ENCODE results near the gene DPYSL5. TPM values are rescaled to one million over a fixed set of nuclear protein-coding genes. Genes with fewer than 3 reads are reported as not detected.

DPYSL5 gene
- total and polyA plus RNA-seq, 4 donors = not detected

DNA sequence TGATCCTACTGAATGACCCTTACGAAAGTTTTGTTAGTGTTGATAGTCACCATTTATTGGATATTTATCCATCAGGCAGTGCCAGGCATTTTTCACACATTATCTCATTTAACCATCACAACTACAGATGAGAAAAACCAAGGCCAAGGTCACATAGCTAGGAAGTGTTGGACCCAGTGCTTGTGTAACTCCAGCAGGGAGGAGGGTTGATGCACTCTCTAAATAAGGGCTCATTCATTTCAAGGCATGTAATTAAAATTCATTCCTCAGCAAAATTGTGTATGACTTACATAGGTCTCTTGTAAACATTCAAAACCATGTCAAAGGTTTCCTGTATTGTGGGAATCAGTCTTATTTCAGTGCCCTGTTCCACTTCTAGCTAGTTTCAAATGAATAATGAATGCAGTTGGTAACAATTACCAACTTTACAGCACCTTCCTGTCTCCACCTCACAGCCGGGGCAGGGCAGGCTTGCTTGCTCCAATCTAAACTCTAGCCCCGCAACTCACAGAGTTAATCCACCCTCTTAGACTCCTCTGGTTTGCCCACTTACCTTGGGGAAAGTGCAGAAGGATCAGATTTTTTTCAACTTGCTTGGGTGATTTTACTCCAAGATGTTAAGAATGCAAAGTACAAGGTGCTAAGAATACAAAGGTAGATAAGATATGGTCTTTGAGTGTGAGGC, 116.7 kb downstream of the DPYSL5 start:
- 69 to 70% methylated on average over 3 of the region's 3 CpGs for WGBS, 2 donors
- no peaks in the 10 kb centered on the region for H3K4me1 ChIP-seq (ENCODE audit: control insufficient read depth in 1 of 2, insufficient read depth in 2 of 2, low read length in 2 of 2)
- H3K27ac ChIP-seq (ENCODE audit: low read depth in 1 of 2, low read length in 2 of 2) = no peak overlapping the region
- no peaks in the 10 kb centered on the region for H3K27me3 ChIP-seq (ENCODE audit: control insufficient read depth in 1 of 2, insufficient read depth in 2 of 2, low read length in 1 of 2)
- no peaks in the 10 kb centered on the region for H3K9me3 ChIP-seq (ENCODE audit: control insufficient read depth, low read length)
- intact Hi-C loops (cut with DNase I) = loop anchor here (2.0 to 10.0 kb wide), 4 partner anchors 52 to 320 kb away; partner anchors contain the start of genes TRIM54 (in 2 of the 2) and KHK (in 1 of the 2)
- H3K36me3 ChIP-seq (ENCODE audit: control insufficient read depth in 1 of 2, insufficient read depth in 2 of 2, low read length in 1 of 2) = no peaks in the 10 kb centered on the region
- ATAC-seq (ENCODE audit: low FRiP score) (no peak), DNase-seq (no peak)
- no peak overlapping the region for H3K4me3 ChIP-seq (ENCODE audit: low read length in 2 of 2)

DNA sequence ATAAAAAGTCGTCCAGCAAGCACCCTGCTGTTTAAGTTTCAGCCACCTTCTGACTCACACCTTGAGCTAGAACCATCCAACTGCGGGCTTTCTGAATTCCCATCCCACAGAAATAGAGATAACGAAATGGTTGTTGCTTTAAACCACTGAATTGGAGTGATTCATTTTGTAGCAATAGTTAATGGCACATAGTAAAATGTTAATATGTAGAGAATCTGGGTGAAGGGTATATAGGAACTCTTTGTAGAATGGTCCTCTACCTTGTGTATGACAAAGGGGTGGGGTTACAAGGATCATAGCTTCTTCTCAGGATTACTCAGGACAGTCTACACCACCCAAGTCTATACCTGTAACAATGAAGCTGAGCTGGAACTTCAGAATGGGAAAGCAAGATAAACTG, 120.1 kb downstream of the DPYSL5 start:
- H3K27me3 ChIP-seq (ENCODE audit: control insufficient read depth in 1 of 2, insufficient read depth in 2 of 2, low read length in 1 of 2) = no peaks in the 10 kb centered on the region
- DNase-seq (no peak), ATAC-seq (ENCODE audit: low FRiP score) (no peak)
- no peak overlapping the region for H3K4me3 ChIP-seq (ENCODE audit: low read length in 2 of 2)
- H3K27ac ChIP-seq (ENCODE audit: low read depth in 1 of 2, low read length in 2 of 2) = no peak overlapping the region
- intact Hi-C loops (cut with DNase I) = loop anchor here in 1 of 2 donors (10.0 kb wide), 1 partner anchor 317 kb away; the partner anchor contains the start of gene TRIM54
- H3K9me3 ChIP-seq (ENCODE audit: control insufficient read depth, low read length) = no peaks in the 10 kb centered on the region
- 67 to 68% methylated on average over 3 of the region's 3 CpGs for WGBS, 2 donors
- no peaks in the 10 kb centered on the region for H3K36me3 ChIP-seq (ENCODE audit: control insufficient read depth in 1 of 2, insufficient read depth in 2 of 2, low read length in 1 of 2)
- H3K4me1 ChIP-seq (ENCODE audit: control insufficient read depth in 1 of 2, insufficient read depth in 2 of 2, low read length in 2 of 2) = no peaks in the 10 kb centered on the region

DNA sequence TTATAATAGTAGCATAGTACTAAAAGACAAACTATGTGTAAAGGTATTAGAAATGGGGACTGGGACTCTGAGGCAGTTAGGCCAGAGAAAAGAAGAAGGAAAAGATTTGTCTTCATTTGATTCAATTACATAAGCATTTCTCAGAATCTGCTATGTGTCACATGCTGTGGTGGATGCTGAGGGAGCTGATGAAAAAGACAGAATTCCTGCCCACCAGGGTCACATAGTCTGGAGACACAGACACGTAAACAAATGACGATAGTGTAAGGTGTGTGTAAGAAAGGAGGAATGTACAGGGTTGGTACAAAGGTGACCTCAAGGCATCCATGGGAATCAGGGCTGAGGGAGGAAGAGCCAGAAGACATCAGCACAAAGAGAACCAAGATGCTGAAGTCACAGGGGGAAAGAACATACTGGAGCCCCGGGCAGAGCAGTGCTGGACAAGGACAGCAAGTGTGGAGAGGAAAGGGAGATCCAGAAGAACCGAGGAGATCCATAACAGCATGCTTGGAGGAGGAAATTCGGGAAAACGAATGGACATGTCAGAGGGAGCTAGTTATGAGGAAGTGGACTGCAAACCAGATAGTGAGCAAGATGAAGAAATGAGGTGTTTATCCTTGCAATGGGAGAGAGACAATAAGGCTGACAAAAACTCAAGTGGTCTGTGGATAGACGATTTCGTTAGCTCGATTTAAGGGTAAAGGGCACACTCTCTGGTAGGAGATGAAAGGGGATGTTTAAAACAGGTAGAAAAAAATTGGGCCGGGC, 121.3 kb downstream of the DPYSL5 start:
- H3K4me3 ChIP-seq (ENCODE audit: low read length in 2 of 2) = no peak overlapping the region
- H3K27me3 ChIP-seq (ENCODE audit: control insufficient read depth in 1 of 2, insufficient read depth in 2 of 2, low read length in 1 of 2) = no peaks in the 10 kb centered on the region
- intact Hi-C loops (cut with DNase I) = loop anchor here in 1 of 2 donors (10.0 kb wide), 1 partner anchor 316 kb away; the partner anchor contains the start of gene TRIM54
- ATAC-seq (ENCODE audit: low FRiP score) = no peak
- no peaks in the 10 kb centered on the region for H3K9me3 ChIP-seq (ENCODE audit: control insufficient read depth, low read length)
- H3K36me3 ChIP-seq (ENCODE audit: control insufficient read depth in 1 of 2, insufficient read depth in 2 of 2, low read length in 1 of 2) = no peaks in the 10 kb centered on the region
- WGBS, 2 donors = 71 to 72% methylated on average over 10 of the region's 10 CpGs
- H3K27ac ChIP-seq (ENCODE audit: low read depth in 1 of 2, low read length in 2 of 2) = no peak overlapping the region
- DNase-seq = no peak
- no peaks in the 10 kb centered on the region for H3K4me1 ChIP-seq (ENCODE audit: control insufficient read depth in 1 of 2, insufficient read depth in 2 of 2, low read length in 2 of 2)

DNA sequence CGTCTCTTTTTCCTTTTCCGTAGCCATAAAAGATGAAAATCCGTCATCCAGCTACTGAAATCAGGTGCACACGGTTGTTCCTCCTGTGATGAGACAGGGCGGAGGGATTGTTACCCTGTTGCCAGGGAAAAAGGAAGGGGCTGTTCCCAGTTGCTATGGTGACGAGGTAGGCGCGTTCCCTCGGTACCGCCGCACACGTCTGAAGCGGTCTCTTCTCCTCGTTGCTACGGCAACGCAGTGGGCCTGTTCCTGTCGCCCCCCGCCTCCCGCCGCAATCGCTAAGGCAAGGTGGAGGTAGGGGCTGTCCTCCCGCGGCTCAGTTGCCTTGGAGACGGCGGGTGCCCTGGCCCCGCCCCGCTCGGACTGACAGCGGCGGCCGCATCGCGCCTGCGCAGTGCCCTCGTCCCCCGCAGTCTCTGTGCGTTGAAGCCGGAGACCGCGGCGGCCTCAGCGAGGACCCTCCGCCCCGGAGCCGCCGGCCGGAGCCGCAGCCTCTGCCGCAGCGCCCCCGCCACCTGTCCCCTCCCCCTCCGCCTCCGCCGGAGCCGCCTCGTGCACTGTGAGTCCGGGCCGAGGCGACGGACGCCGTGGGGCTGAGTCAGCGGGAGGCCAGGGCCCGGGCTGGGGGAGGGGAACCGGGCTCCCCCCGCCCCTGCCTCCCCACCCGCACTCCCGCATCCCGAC, 122.5 kb downstream of the DPYSL5 start, which contains the start of gene MAPRE3:
MAPRE3 (plus strand) TSS at position 394 of the 684 bp plus-strand sequence. CDS start 51,582 bp downstream, outside the sequence.
- peak; percentile 89 to 93 for DNase-seq
- ATAC-seq (ENCODE audit: low FRiP score) = peak; percentile 94
- Histone ChIP-seq H3K27me3 (ENCODE audit: control insufficient read depth in 1 of 2, insufficient read depth in 2 of 2, low read length in 1 of 2) (no peaks in the 10 kb centered on the region), H3K4me3 (ENCODE audit: low read length in 2 of 2) (peak within 1 kb of the TSS; percentile 80 to 82), H3K4me1 (ENCODE audit: control insufficient read depth in 1 of 2, insufficient read depth in 2 of 2, low read length in 2 of 2) (no peaks in the 10 kb centered on the region), H3K36me3 (ENCODE audit: control insufficient read depth in 1 of 2, insufficient read depth in 2 of 2, low read length in 1 of 2) (no peaks in the 10 kb centered on the region), H3K27ac (ENCODE audit: low read depth in 1 of 2, low read length in 2 of 2) (no peak within 1 kb of the TSS), H3K9me3 (ENCODE audit: control insufficient read depth, low read length) (no peaks in the 10 kb centered on the region)
- intact Hi-C loops (cut with DNase I) = no loop called here
- 0% methylated on average over 53 to 69 of the region's 69 CpGs for WGBS, 2 donors

DNA sequence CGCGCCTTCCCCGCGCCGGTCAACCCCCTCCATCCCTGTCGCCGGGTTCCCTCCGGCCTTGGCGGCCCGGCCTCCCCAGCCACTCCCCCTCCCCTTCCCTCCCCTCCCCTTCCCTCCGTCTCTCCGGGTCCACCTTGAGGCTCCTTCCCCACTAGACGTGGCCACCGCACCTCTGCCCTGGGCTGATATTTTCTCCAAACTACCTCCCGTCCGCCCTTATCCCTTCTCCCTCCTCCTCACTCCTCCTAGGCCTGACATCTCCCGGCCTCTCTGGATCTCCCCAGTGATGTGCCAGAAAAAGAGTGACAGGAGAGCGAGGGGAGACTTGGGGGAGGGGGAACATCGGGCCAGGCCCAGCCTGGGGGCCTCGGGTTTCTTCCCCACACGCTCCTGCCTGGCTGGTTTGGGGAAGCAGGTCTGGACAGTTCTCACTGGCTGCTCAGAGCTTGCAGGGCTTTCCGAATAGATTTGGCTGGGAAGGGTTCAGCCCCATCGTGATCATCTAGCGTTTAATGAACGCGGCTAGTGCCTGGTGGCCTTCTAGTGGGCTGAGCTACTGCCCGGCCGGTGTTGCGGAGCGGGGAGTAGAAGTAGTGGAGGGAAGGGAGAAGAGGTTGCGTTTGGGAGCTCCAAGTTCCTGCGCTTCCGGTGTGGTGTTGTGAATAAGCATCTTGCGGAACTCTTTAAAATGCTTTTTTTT, 123.1 kb downstream of the DPYSL5 start:
- Histone ChIP-seq H3K4me1 (ENCODE audit: control insufficient read depth in 1 of 2, insufficient read depth in 2 of 2, low read length in 2 of 2) (no peaks in the 10 kb centered on the region), H3K27me3 (ENCODE audit: control insufficient read depth in 1 of 2, insufficient read depth in 2 of 2, low read length in 1 of 2) (no peaks in the 10 kb centered on the region), H3K27ac (ENCODE audit: low read depth in 1 of 2, low read length in 2 of 2) (no peak overlapping the region), H3K36me3 (ENCODE audit: control insufficient read depth in 1 of 2, insufficient read depth in 2 of 2, low read length in 1 of 2) (no peaks in the 10 kb centered on the region), H3K4me3 (ENCODE audit: low read length in 2 of 2) (peak overlapping the region; percentile 80 to 82), H3K9me3 (ENCODE audit: control insufficient read depth, low read length) (no peaks in the 10 kb centered on the region)
- intact Hi-C loops (cut with DNase I) = no loop called here
- peak; percentile 52 to 77 for DNase-seq
- peak; percentile 56 for ATAC-seq (ENCODE audit: low FRiP score)
- 7 to 9% methylated on average over 22 to 34 of the region's 34 CpGs for WGBS, 2 donors

DNA sequence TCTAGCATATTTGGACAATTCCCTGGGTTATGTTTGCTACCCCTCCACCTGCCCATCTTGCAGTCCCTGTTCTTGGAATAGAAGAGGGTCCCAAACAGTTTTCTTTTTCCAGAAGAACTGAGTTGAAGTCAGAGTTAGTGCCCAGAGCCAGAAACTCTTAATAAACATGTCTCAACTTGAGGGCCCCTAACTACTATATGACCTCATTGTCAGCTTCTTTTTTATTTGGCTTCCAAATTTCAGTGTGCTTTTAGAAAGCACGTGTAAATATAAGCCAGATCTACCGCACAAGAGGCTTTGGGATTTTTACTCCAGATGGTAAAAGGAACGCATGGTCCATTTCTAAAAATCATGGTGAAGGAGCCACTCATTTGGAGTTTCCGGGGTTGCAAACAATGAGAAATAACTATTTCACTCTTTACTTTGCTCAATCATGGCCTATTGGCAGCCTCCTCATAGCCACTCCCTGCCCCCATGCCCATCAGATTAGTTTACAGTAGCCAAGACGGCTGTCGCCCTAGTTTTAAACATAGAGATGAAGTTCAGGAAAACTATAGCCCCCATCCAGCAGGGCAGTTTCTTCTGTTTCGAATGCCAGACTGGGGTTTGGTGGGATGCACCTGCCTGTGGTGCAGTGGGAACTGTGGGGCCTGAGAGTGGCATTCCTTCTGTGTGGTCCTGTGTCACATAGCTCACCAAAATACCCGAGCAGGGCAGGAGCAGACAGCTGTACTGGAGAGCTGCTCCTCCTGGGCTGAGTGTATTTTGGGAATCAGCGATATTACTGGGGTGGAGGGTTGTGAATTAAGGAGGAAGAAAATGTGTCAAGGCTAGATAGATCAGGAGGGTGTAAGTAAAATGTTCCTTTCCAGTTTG, 124.2 kb downstream of the DPYSL5 start:
- H3K27ac ChIP-seq (ENCODE audit: low read depth in 1 of 2, low read length in 2 of 2) = no peak overlapping the region
- intact Hi-C loops (cut with DNase I) = no loop called here
- WGBS, 2 donors = 72 to 75% methylated on average over 9 of the region's 9 CpGs
- DNase-seq (no peak), ATAC-seq (ENCODE audit: low FRiP score) (no peak)
- H3K9me3 ChIP-seq (ENCODE audit: control insufficient read depth, low read length) = no peaks in the 10 kb centered on the region
- H3K36me3 ChIP-seq (ENCODE audit: control insufficient read depth in 1 of 2, insufficient read depth in 2 of 2, low read length in 1 of 2) = no peaks in the 10 kb centered on the region
- no peaks in the 10 kb centered on the region for H3K4me1 ChIP-seq (ENCODE audit: control insufficient read depth in 1 of 2, insufficient read depth in 2 of 2, low read length in 2 of 2)
- H3K27me3 ChIP-seq (ENCODE audit: control insufficient read depth in 1 of 2, insufficient read depth in 2 of 2, low read length in 1 of 2) = no peaks in the 10 kb centered on the region
- H3K4me3 ChIP-seq (ENCODE audit: low read length in 2 of 2) = no peak overlapping the region

DNA sequence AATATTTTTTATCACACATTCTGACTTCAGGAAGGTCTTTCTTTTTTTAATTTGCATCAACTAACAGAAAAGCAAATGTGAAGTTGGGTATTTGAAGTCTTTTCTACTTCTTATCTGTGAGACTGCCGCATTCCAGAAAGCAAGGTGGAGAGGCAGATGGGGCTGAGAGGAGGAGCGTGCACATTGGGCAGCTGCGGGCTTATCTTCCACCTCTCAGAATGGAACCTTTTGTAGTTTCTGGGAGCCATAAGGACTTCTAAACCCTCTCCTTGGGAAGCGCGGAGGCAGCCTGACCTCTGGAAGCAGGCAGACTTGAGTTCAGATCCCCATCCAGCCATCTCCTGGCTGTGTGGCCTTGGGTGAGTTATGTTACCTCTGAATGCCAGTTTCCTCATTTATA, 126.4 kb downstream of the DPYSL5 start:
- Histone ChIP-seq H3K9me3 (ENCODE audit: control insufficient read depth, low read length) (no peaks in the 10 kb centered on the region), H3K27ac (ENCODE audit: low read depth in 1 of 2, low read length in 2 of 2) (no peak overlapping the region), H3K4me1 (ENCODE audit: control insufficient read depth in 1 of 2, insufficient read depth in 2 of 2, low read length in 2 of 2) (no peaks in the 10 kb centered on the region), H3K27me3 (ENCODE audit: control insufficient read depth in 1 of 2, insufficient read depth in 2 of 2, low read length in 1 of 2) (no peaks in the 10 kb centered on the region), H3K36me3 (ENCODE audit: control insufficient read depth in 1 of 2, insufficient read depth in 2 of 2, low read length in 1 of 2) (no peaks in the 10 kb centered on the region), H3K4me3 (ENCODE audit: low read length in 2 of 2) (no peak overlapping the region)
- intact Hi-C loops (cut with DNase I) = no loop called here
- 86 to 92% methylated on average over 5 of the region's 5 CpGs for WGBS, 2 donors
- DNase-seq (no peak), ATAC-seq (ENCODE audit: low FRiP score) (no peak)
